Amygdala (tissue), 56 donors: ENCODE measurements around the gene SHFL.

Experiments used
- DNase-seq, 56 donors: peaks; one replicate each; lab custom pipeline; 2025; lab: John Stamatoyannopoulos, UW

The SHFL gene

GRCh38 chr19:10086591-10087192, 575 bp downstream of the SHFL start:
- peak in 2 of 56 donors; percentile 12 to 62 for DNase-seq

- DNase-seq: no peak
These were observed 1.4 kb downstream of the SHFL start for GRCh38 chr19:10087296-10088061.

- no peak for DNase-seq
These were observed 2.9 kb downstream of the SHFL start for GRCh38 chr19:10088949-10089554.

GRCh38 chr19:10089801-10090375, 3.8 kb downstream of the SHFL start:
- DNase-seq: no peak

- DNase-seq: no peak
These were observed 5.2 kb downstream of the SHFL start for GRCh38 chr19:10091370-10091687.

- DNase-seq: no peak
These were observed 6.0 kb downstream of the SHFL start for GRCh38 chr19:10091895-10092641.

GRCh38 chr19:10092648-10093294, 6.7 kb downstream of the SHFL start:
- DNase-seq: no peak

- no peak for DNase-seq
These were observed 7.4 kb downstream of the SHFL start for GRCh38 chr19:10093295-10094186.

GRCh38 chr19:10095622-10095947, 9.5 kb downstream of the SHFL start:
- DNase-seq: no peak

- DNase-seq: peak in 55 of 56 donors; percentile 33 to 92 (median 79)
These were observed 10.0 kb downstream of the SHFL start for GRCh38 chr19:10095948-10096614.

- peak in 6 of 56 donors; percentile 19 to 70 (median 54) for DNase-seq
These were observed 10.5 kb downstream of the SHFL start for GRCh38 chr19:10096615-10096963.

- DNase-seq: no peak
These were observed 14.2 kb downstream of the SHFL start for GRCh38 chr19:10100163-10100785.

GRCh38 chr19:10102787-10103236, 16.7 kb downstream of the SHFL start:
- no peak for DNase-seq

- DNase-seq: no peak
These were observed 18.0 kb downstream of the SHFL start for GRCh38 chr19:10104130-10104513.

GRCh38 chr19:10104665-10105508, 18.8 kb downstream of the SHFL start:
- DNase-seq: no peak

GRCh38 chr19:10105509-10106099, 19.5 kb downstream of the SHFL start:
- DNase-seq: no peak
